Right atrium auricular region (tissue), 2 donors: Measurements from ENCODE around the gene NR3C2. TPM values are rescaled to one million over a fixed set of nuclear protein-coding genes. Genes with fewer than 3 reads are reported as not detected.

Experiments used
- DNase-seq: peaks from one replicate; pipeline ENCODE4 v3.0.0-alpha.2; 2019; ENCODE audit warnings: low spot score
- H3K27ac ChIP-seq, 2 donors: fragments of 200-600 bp; sonication (generic); 1 replicate in 1 of 2; 2 replicates in 1 of 2; pipeline ENCODE4 v1.5.1; 2016 to 2019
- H3K27me3 ChIP-seq, 2 donors: fragments of 200-600 bp; sonication (generic); one replicate each; pipeline versions ENCODE4 v1.5.1 to v1.6.0; 2017 to 2019
- H3K36me3 ChIP-seq: fragments of 200-600 bp; sonication (generic); one replicate; pipeline ENCODE4 v1.5.1; 2016
- H3K4me1 ChIP-seq, 2 donors: fragments of 200-600 bp; sonication (generic); one replicate each; pipeline versions ENCODE4 v1.5.1 to v1.6.0; 2017 to 2019
- H3K4me3 ChIP-seq, 2 donors: fragments of 200-600 bp; sonication (generic); 1 replicate in 1 of 2; 2 replicates in 1 of 2; pipeline ENCODE4 v1.5.1; 2017 to 2019; ENCODE audit warnings: mild to moderate bottlenecking in 1 of 2, moderate library complexity in 1 of 2
- H3K9me3 ChIP-seq, 2 donors: fragments of 200-600 bp; sonication (generic); one replicate each; pipeline ENCODE4 v1.5.1; 2019
- CTCF ChIP-seq, 2 donors: fragments of 200-600 bp; sonication (generic); IDR thresholded peaks; one replicate each; pipeline ENCODE4 v1.5.1; 2019; ENCODE audit warnings: antibody characterized with exemption in 2 of 2
- total RNA-seq, 2 donors: library from RNA; depleted of rRNA; stranded (reverse); fragments of >200 nt; gene quantifications; one replicate each; pipeline ENCODE4 v1.1.0, GENCODE V29; 2016

Gene NR3C2
- total RNA-seq, 2 donors from 2014 or later, result 15.7 to 39.9 TPM

GRCh38 chr4:148073349-148073748 is 368.9 kb downstream of the NR3C2 start:
- H3K36me3 ChIP-seq, result peaks cover 27% of the 10 kb centered on the region
- H3K4me1 ChIP-seq, result peaks cover 0 to 34% of the 10 kb centered on the region in 2 donors
- H3K4me3 ChIP-seq, result no peak overlapping the region

GRCh38 chr4:148072789-148073188 is 369.4 kb downstream of the NR3C2 start:
- Histone ChIP-seq H3K36me3 (peaks cover 27% of the 10 kb centered on the region), H3K27me3 (no peaks in the 10 kb centered on the region), H3K4me1 (peaks cover 0 to 36% of the 10 kb centered on the region in 2 donors), H3K4me3 (no peak overlapping the region), H3K27ac (no peak overlapping the region), H3K9me3 (peaks cover 0 to 11% of the 10 kb centered on the region in 2 donors)
- peak; percentile 44 for DNase-seq
- TF ChIP-seq CTCF (IDR thresholded peaks at IDR 0.05), result no peak

More at GRCh38 chr4:148073349-148073748, 368.9 kb downstream of the NR3C2 start:
- DNase-seq, result peak; percentile 18
- TF ChIP-seq CTCF (IDR thresholded peaks at IDR 0.05), result no peak
- peaks cover 0 to 11% of the 10 kb centered on the region in 2 donors for H3K9me3 ChIP-seq
- no peaks in the 10 kb centered on the region for H3K27me3 ChIP-seq
- H3K27ac ChIP-seq, result no peak overlapping the region

GRCh38 chr4:148071009-148071408 is 371.2 kb downstream of the NR3C2 start:
- Histone ChIP-seq H3K27ac (no peak overlapping the region), H3K4me1 (peaks cover 0 to 49% of the 10 kb centered on the region in 2 donors), H3K36me3 (peaks cover 27% of the 10 kb centered on the region), H3K27me3 (no peaks in the 10 kb centered on the region), H3K4me3 (no peak overlapping the region), H3K9me3 (peaks cover 0 to 11% of the 10 kb centered on the region in 2 donors)
- TF ChIP-seq CTCF (IDR thresholded peaks at IDR 0.05), result no peak
- DNase-seq, result peak; percentile 48

- Histone ChIP-seq H3K27ac (peak overlapping the region in 1 of 2 donors; percentile 49), H3K36me3 (peaks cover 17% of the 10 kb centered on the region), H3K27me3 (no peaks in the 10 kb centered on the region), H3K4me1 (peaks cover 0 to 49% of the 10 kb centered on the region in 2 donors), H3K9me3 (peaks cover 0 to 3% of the 10 kb centered on the region in 2 donors), H3K4me3 (no peak overlapping the region)
- TF ChIP-seq CTCF (IDR thresholded peaks at IDR 0.05), result no peak
- no peak for DNase-seq
Measured at GRCh38 chr4:148069895-148070178, 372.4 kb downstream of the NR3C2 start.

GRCh38 chr4:148069086-148069894 is 372.9 kb downstream of the NR3C2 start:
- no peaks in the 10 kb centered on the region for H3K27me3 ChIP-seq
- TF ChIP-seq CTCF (IDR thresholded peaks at IDR 0.05), result no peak
- peak overlapping the region; percentile 32 to 49 for H3K27ac ChIP-seq
- H3K4me1 ChIP-seq, result peaks cover 0 to 49% of the 10 kb centered on the region in 2 donors
- peaks cover 17% of the 10 kb centered on the region for H3K36me3 ChIP-seq
- DNase-seq, result peak; percentile 53
- no peaks in the 10 kb centered on the region for H3K9me3 ChIP-seq
- no peak overlapping the region for H3K4me3 ChIP-seq
